ENCODE measurements around the gene BCL2L15.

- TF ChIP-seq, protein P1, sequence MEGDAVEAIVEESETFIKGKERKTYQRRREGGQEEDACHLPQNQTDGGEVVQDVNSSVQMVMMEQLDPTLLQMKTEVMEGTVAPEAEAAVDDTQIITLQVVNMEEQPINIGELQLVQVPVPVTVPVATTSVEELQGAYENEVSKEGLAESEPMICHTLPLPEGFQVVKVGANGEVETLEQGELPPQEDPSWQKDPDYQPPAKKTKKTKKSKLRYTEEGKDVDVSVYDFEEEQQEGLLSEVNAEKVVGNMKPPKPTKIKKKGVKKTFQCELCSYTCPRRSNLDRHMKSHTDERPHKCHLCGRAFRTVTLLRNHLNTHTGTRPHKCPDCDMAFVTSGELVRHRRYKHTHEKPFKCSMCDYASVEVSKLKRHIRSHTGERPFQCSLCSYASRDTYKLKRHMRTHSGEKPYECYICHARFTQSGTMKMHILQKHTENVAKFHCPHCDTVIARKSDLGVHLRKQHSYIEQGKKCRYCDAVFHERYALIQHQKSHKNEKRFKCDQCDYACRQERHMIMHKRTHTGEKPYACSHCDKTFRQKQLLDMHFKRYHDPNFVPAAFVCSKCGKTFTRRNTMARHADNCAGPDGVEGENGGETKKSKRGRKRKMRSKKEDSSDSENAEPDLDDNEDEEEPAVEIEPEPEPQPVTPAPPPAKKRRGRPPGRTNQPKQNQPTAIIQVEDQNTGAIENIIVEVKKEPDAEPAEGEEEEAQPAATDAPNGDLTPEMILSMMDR (IDR thresholded peaks at IDR 0.05) = peak; percentile 49 to 71 (median 60)
- TF ChIP-seq POLR2A (IDR thresholded peaks at IDR 0.05) = no peak
Measured at GRCh38 chr1:113835686-113836290, 51.6 kb downstream of the BCL2L15 start.

Measured in uterus (tissue), 2 donors.